22Rv1 (cell line): ENCODE measurements around the gene ARL15.

Experiments used
- CTCF ChIP-seq: fragments of 450-650 bp; IDR thresholded peaks from 2 replicates; pipeline ENCODE4 v1.5.1; 2017; ENCODE audit warnings: mild to moderate bottlenecking
- ZFX ChIP-seq: fragments of 450-650 bp; IDR thresholded peaks from 2 replicates; pipeline ENCODE4 v1.6.1; 2017; ENCODE audit warnings: antibody characterized with exemption, borderline replicate concordance

DNA sequence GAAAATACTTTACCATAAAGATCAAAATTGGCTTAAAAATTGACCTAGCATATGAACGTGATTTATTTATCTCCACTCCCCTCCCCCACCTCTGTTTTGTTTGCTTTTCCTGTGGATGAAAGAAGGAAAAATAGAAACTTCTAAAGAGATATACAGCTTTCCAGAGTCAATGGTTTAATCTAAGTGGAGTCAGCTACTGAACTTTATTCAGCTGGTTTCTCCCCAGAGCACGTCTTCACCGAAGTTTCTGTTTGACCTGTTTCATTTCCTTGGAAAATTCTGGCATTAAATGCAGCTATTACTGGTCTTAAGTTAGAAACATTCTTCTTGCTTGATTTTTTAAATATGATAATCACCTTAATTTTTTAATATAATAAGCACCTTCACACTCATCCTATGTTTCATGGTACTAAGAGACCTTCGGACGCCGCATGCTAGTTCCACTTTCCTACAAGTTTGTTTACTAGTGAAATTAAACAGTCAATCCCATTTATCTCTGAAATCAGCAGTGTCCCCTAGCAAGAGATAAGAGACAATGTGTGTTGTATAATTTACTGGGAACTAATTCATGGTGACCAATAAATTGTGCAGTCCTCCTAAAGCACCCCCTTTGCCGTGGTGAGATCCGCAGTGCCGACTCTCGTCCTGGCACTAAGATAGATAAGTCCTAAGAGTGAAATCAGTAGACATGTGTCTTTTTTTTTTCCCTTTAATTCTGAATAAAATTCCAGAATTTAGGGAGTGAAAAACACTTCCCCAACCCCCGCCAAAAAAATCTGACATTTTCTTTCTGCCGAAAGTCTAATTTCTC lies 89.9 kb downstream of the ARL15 start:
- TF ChIP-seq ZFX, result no peak
- TF ChIP-seq CTCF, result no peak
